GM19328 (cell line): ENCODE data around the gene AP2S1.
"Not testable (repeated sequence)": the region's sequence is repeated elsewhere in the genome, so short reads cannot be mapped to it uniquely, and the experiment has no call there.

Source experiments
- ATAC-seq: cut with Tn5 transposase; IDR thresholded peaks from one replicate; pipeline ENCODE4 v1.9.1; 2021; ENCODE audit warnings: mild to moderate bottlenecking, moderate library complexity; ENCODE audit not compliant: unreplicated experiment

AP2S1 gene

GRCh38 chr19:46809534-46810272, 40.9 kb downstream of the AP2S1 start:
- no peak for ATAC-seq

- ATAC-seq, result no peak
Measured at GRCh38 chr19:46806656-46807055, 44.0 kb downstream of the AP2S1 start.

GRCh38 chr19:46804432-46804831, 46.2 kb downstream of the AP2S1 start:
- ATAC-seq, result not testable (repeated sequence)

- no peak for ATAC-seq
Measured at GRCh38 chr19:46803555-46803954, 47.1 kb downstream of the AP2S1 start.

- ATAC-seq, result no peak
Measured at GRCh38 chr19:46802152-46802551, 48.5 kb downstream of the AP2S1 start.

GRCh38 chr19:46798713-46799112, 51.9 kb downstream of the AP2S1 start:
- ATAC-seq, result no peak

- no peak for ATAC-seq
Measured at GRCh38 chr19:46797881-46798280, 52.8 kb downstream of the AP2S1 start.

GRCh38 chr19:46791944-46792343, 58.7 kb downstream of the AP2S1 start:
- no peak for ATAC-seq

GRCh38 chr19:46789371-46789770, 61.3 kb downstream of the AP2S1 start:
- no peak for ATAC-seq

GRCh38 chr19:46788968-46789338, 61.7 kb downstream of the AP2S1 start:
- no peak for ATAC-seq

GRCh38 chr19:46788262-46788967, 62.2 kb downstream of the AP2S1 start, which contains the start of gene SLC1A5:
TSS of gene SLC1A5 (minus strand) at chr19:46788594. CDS start at chr19:46787965, 629 bp downstream.
- ATAC-seq, result peak; percentile 57
